SK-N-SH (cell line): ENCODE results near the gene MAP2. TPM values are rescaled to one million over a fixed set of nuclear protein-coding genes. Genes with fewer than 3 reads are reported as not detected.

Experiments used
- CTCF ChIA-PET: fragments of 300-600, 350-600 bp; formaldehyde crosslinking; extraction: SDS; loops from one replicate; lab custom pipeline; 2021; lab: Yijun Ruan, JAX
- POLR2A ChIA-PET: fragments of 350-600 bp; sonication (Branson Sonifier 250); formaldehyde crosslinking; extraction: SDS; loops from one replicate; lab custom pipeline; 2020; ENCODE audit warnings: antibody characterized with exemption, inconsistent platforms; lab: Yijun Ruan, JAX
- DNase-seq: peaks from one replicate; pipeline ENCODE4 v3.0.0; 2012
- H2AFZ ChIP-seq: fragments of 200-600 bp; sonication (generic); 2 replicates; pipeline ENCODE4 v1.8.1; 2016; ENCODE audit warnings: antibody characterized with exemption, mild to moderate bottlenecking, low read depth
- H3F3A ChIP-seq: fragments of 200-600 bp; sonication (generic); replicated peaks from 2 replicates; pipeline ENCODE3; 2016; ENCODE audit warnings: antibody characterized with exemption, mild to moderate bottlenecking; ENCODE audit not compliant: insufficient read depth
- H3K27ac ChIP-seq, 2 experiments: fragments of 200-500 bp in 1 of 2; fragments of 200-600 bp in 1 of 2; sonication (Bioruptor generic) in 1 of 2; sonication (generic), shearing (Covaris generic) in 1 of 2; 2 replicates each; pipeline versions ENCODE4 v1.5.1 to v1.6.1; 2014 to 2016; ENCODE audit warnings: low read depth in 2 of 2, inconsistent platforms in 1 of 2, low read length in 1 of 2, mild to moderate bottlenecking in 1 of 2, mixed read lengths in 1 of 2
- H3K27me3 ChIP-seq: fragments of 200-600 bp; sonication (generic), shearing (Covaris generic); 2 replicates; pipeline ENCODE4 v1.6.1; 2016; ENCODE audit warnings: mixed run types; ENCODE audit not compliant: insufficient read depth
- H3K36me3 ChIP-seq, 2 experiments: fragments of 200-500 bp in 1 of 2; fragments of 200-600 bp in 1 of 2; sonication (Bioruptor generic) in 1 of 2; sonication (generic) in 1 of 2; replicated peaks in 1 of 2; 2 replicates each; pipeline versions ENCODE3 to v1.5.1; 2014 to 2016; ENCODE audit warnings: low read length in 1 of 2, mild to moderate bottlenecking in 1 of 2; ENCODE audit not compliant: insufficient read depth in 2 of 2, control insufficient read depth in 1 of 2
- H3K4me1 ChIP-seq, 2 experiments: fragments of 200-500 bp in 1 of 2; fragments of 200-600 bp in 1 of 2; sonication (Bioruptor generic) in 1 of 2; sonication (generic), shearing (Covaris generic) in 1 of 2; 2 replicates each; pipeline versions ENCODE4 v1.5.1 to v1.6.1; 2014 to 2016; ENCODE audit warnings: low read depth in 1 of 2, low read length in 1 of 2, mixed run types in 1 of 2; ENCODE audit not compliant: insufficient read depth in 2 of 2, control insufficient read depth in 1 of 2
- H3K4me2 ChIP-seq: fragments of 200-600 bp; sonication (generic), shearing (Covaris generic); 2 replicates; pipeline ENCODE4 v1.6.1; 2017; ENCODE audit warnings: mixed run types
- H3K4me3 ChIP-seq, 2 experiments: fragments of 200-500 bp in 1 of 2; fragments of 200-600 bp in 1 of 2; sonication (Bioruptor generic) in 1 of 2; sonication (generic), shearing (Covaris generic) in 1 of 2; 2 replicates each; pipeline versions ENCODE4 v1.5.1 to v1.8.1; 2014 to 2016; ENCODE audit warnings: low read depth in 2 of 2, inconsistent platforms in 1 of 2, low read length in 1 of 2, mild to moderate bottlenecking in 1 of 2, mixed read lengths in 1 of 2, moderate library complexity in 1 of 2
- H3K79me2 ChIP-seq: fragments of 200-600 bp; sonication (generic); 2 replicates; pipeline ENCODE4 v1.8.1; 2017; ENCODE audit warnings: mild to moderate bottlenecking; ENCODE audit not compliant: insufficient read depth
- H3K9ac ChIP-seq: fragments of 200-600 bp; sonication (generic); 2 replicates; pipeline ENCODE4 v1.6.1; 2017; ENCODE audit warnings: mixed run types
- H3K9me2 ChIP-seq: fragments of 200-600 bp; sonication (generic); 2 replicates; pipeline ENCODE4 v1.6.1; 2017; ENCODE audit warnings: mixed run types
- H3K9me3 ChIP-seq: fragments of 200-600 bp; sonication (generic); 2 replicates; pipeline ENCODE4 v1.6.1; 2017; ENCODE audit warnings: mixed run types, mild to moderate bottlenecking, moderate library complexity
- H4K20me1 ChIP-seq: fragments of 200-600 bp; sonication (generic); 2 replicates; pipeline ENCODE4 v1.6.1; 2017; ENCODE audit warnings: mild to moderate bottlenecking, mixed run types; ENCODE audit not compliant: insufficient read depth
- EZH2phosphoT487 ChIP-seq: fragments of 200-600 bp; sonication (generic); IDR thresholded peaks from 2 replicates; pipeline ENCODE4 v1.6.1; 2017; ENCODE audit warnings: low read depth, mixed run types, mild to moderate bottlenecking, antibody characterized with exemption, moderate library complexity, borderline replicate concordance
- FOXJ3 ChIP-seq: sonication (generic); formaldehyde crosslinking; IDR thresholded peaks from 2 replicates; pipeline ENCODE4 v1.5.1; 2020; ENCODE audit warnings: mild to moderate bottlenecking, missing genetic modification reagents
- GATA2 ChIP-seq: sonication (generic); formaldehyde crosslinking; IDR thresholded peaks from 2 replicates; pipeline ENCODE4 v1.5.0; 2020; ENCODE audit warnings: mild to moderate bottlenecking, missing genetic modification reagents
- JUND ChIP-seq: IDR thresholded peaks from 2 replicates; pipeline ENCODE4 v1.4.0; 2012
- MXI1 ChIP-seq: IDR thresholded peaks from 2 replicates; pipeline ENCODE4 v1.6.1; 2012; ENCODE audit warnings: mild to moderate bottlenecking, low read depth, low read length, improper control_type of control experiment
- NFIC ChIP-seq: IDR thresholded peaks from 2 replicates; pipeline ENCODE4 v1.4.0; 2012; ENCODE audit warnings: borderline replicate concordance
- NRF1 ChIP-seq: IDR thresholded peaks from 2 replicates; pipeline ENCODE4 v1.6.1; 2012; ENCODE audit warnings: low read depth, mild to moderate bottlenecking, low read length
- PBX3 ChIP-seq: IDR thresholded peaks from 2 replicates; pipeline ENCODE4; 2012
- POLR2AphosphoS5 ChIP-seq: IDR thresholded peaks from 2 replicates; pipeline ENCODE4 v1.6.1; 2012; ENCODE audit warnings: low read depth, low read length
- RAD21 ChIP-seq: IDR thresholded peaks from 2 replicates; pipeline ENCODE4 v1.6.1; 2012; ENCODE audit warnings: mild to moderate bottlenecking, low read length
- RCOR1 ChIP-seq: fragments of 150-350 bp; IDR thresholded peaks from 2 replicates; pipeline ENCODE4 v1.6.1; 2017; ENCODE audit warnings: antibody characterized with exemption, low read length
- RFX5 ChIP-seq: IDR thresholded peaks from 2 replicates; pipeline ENCODE4 v1.6.1; 2012; ENCODE audit warnings: mild to moderate bottlenecking, improper control_type of control experiment, low read length
- TCF12 ChIP-seq: IDR thresholded peaks from 2 replicates; pipeline ENCODE4 v1.4.0; 2012
- WGBS: methylation state at CpG from one replicate; pipeline ENCODE4 v1.1.6; 2017; ENCODE audit warnings: low lambda C conversion rate; 5-methylcytosine and 5-hydroxymethylcytosine counted together
- polyA plus RNA-seq, 3 experiments: library from polyadenylated mRNA; depleted of rRNA; stranded (reverse); fragments of >200 nt; gene quantifications; 2 replicates each; pipeline ENCODE4 v1.2.3, GENCODE V29; 2012
- TF ChIP-seq, protein P1 (sequence below): IDR thresholded peaks from 2 replicates; pipeline ENCODE4 v1.4.0; 2012; ENCODE audit warnings: low read depth, borderline replicate concordance
- TF ChIP-seq, protein P2 (sequence below): fragments of 150-350 bp; IDR thresholded peaks from 2 replicates; pipeline ENCODE4 v1.6.1; 2017; ENCODE audit warnings: antibody characterized with exemption, low read length, low read depth, borderline replicate concordance

The MAP2 gene
- polyA plus RNA-seq, 1 of the 3 experiments (the other 2 are of a cell fraction), result 7.8 TPM

- Histone ChIP-seq H2AFZ (no peak overlapping the region), H3F3A (peaks cover 4% of the 10 kb centered on the region), H3K27me3 (no peaks in the 10 kb centered on the region), H3K27ac (no peak overlapping the region), H3K4me1 (peaks cover 0 to 7% of the 10 kb centered on the region in 2 experiments; a peak in 1 of 4 replicates), H3K79me2 (no peaks in the 10 kb centered on the region), H3K9me2 (no peaks in the 10 kb centered on the region), H3K36me3 (no peaks in the 10 kb centered on the region), H3K4me3 (no peak overlapping the region), H3K9ac (no peak overlapping the region), H4K20me1 (no peaks in the 10 kb centered on the region), H3K9me3 (no peaks in the 10 kb centered on the region), H3K4me2 (no peak overlapping the region)
- ChIA-PET POLR2A (no interaction called here), CTCF (no interaction called here)
- no peak for DNase-seq
- TF ChIP-seq POLR2AphosphoS5 (no peak), TCF12 (no peak), JUND (no peak), RAD21 (no peak), NRF1 (no peak), GATA2 (CRISPR knock-in tag) (no peak), NFIC (no peak), EZH2phosphoT487 (no peak), FOXJ3 (CRISPR knock-in tag) (no peak), RFX5 (no peak), MXI1 (no peak), PBX3 (no peak), RCOR1 (no peak)
- TF ChIP-seq, protein P1, sequence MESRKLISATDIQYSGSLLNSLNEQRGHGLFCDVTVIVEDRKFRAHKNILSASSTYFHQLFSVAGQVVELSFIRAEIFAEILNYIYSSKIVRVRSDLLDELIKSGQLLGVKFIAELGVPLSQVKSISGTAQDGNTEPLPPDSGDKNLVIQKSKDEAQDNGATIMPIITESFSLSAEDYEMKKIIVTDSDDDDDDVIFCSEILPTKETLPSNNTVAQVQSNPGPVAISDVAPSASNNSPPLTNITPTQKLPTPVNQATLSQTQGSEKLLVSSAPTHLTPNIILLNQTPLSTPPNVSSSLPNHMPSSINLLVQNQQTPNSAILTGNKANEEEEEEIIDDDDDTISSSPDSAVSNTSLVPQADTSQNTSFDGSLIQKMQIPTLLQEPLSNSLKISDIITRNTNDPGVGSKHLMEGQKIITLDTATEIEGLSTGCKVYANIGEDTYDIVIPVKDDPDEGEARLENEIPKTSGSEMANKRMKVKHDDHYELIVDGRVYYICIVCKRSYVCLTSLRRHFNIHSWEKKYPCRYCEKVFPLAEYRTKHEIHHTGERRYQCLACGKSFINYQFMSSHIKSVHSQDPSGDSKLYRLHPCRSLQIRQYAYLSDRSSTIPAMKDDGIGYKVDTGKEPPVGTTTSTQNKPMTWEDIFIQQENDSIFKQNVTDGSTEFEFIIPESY, result no peak
- TF ChIP-seq, protein P2, sequence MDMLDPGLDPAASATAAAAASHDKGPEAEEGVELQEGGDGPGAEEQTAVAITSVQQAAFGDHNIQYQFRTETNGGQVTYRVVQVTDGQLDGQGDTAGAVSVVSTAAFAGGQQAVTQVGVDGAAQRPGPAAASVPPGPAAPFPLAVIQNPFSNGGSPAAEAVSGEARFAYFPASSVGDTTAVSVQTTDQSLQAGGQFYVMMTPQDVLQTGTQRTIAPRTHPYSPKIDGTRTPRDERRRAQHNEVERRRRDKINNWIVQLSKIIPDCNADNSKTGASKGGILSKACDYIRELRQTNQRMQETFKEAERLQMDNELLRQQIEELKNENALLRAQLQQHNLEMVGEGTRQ, result no peak
- WGBS, result 96% methylated on average over 24 of the region's 34 CpGs
Observed at GRCh38 chr2:209387389-209387788, 36.5 kb upstream of the MAP2 start.
